MM.1S (cell line): ENCODE measurements around the gene PIKFYVE.

Source experiments
- DNase-seq: peaks from one replicate; pipeline ENCODE4 v3.0.0-alpha.2; 2015
- H2AFZ ChIP-seq: fragments of 300-600 bp; sonication (generic); 2 replicates; pipeline ENCODE4 v1.6.0; 2016; ENCODE audit warnings: antibody characterized with exemption, low read length
- H3F3A ChIP-seq: fragments of 300-600 bp; sonication (generic); 2 replicates; pipeline ENCODE4 v1.6.1; 2016; ENCODE audit warnings: mild to moderate bottlenecking, antibody characterized with exemption, low read length, moderate library complexity, mixed read lengths; ENCODE audit not compliant: insufficient read depth
- H3K27ac ChIP-seq: fragments of 300-600 bp; sonication (generic); 2 replicates; pipeline ENCODE4 v1.5.1; 2016; ENCODE audit warnings: mild to moderate bottlenecking, low read length
- H3K27me3 ChIP-seq: fragments of 300-600 bp; sonication (generic); replicated peaks from 2 replicates; pipeline ENCODE4 v1.6.0; 2016; ENCODE audit warnings: low read length; ENCODE audit not compliant: insufficient read depth
- H3K36me3 ChIP-seq: fragments of 300-600 bp; sonication (generic); replicated peaks from 2 replicates; pipeline ENCODE4 v1.6.1; 2016; ENCODE audit warnings: mild to moderate bottlenecking, low read length, mixed read lengths; ENCODE audit not compliant: insufficient read depth
- H3K4me1 ChIP-seq: fragments of 300-600 bp; sonication (generic); 2 replicates; pipeline ENCODE4 v1.6.1; 2016; ENCODE audit warnings: low read length, mixed read lengths
- H3K4me2 ChIP-seq: fragments of 300-600 bp; sonication (generic); 2 replicates; pipeline ENCODE4 v1.6.0; 2016; ENCODE audit warnings: low read depth, low read length
- H3K4me3 ChIP-seq: fragments of 300-600 bp; sonication (generic); 2 replicates; pipeline ENCODE4 v1.5.1; 2016; ENCODE audit warnings: low read length, mixed read lengths
- H3K79me2 ChIP-seq: fragments of 300-600 bp; sonication (generic); 2 replicates; pipeline ENCODE4 v1.6.1; 2016; ENCODE audit warnings: mixed run types, low read length, mixed read lengths
- H3K9ac ChIP-seq: fragments of 300-600 bp; sonication (generic); 2 replicates; pipeline ENCODE4 v1.6.1; 2016; ENCODE audit warnings: low read length, mixed read lengths
- H3K9me2 ChIP-seq: fragments of 300-600 bp; sonication (generic); replicated peaks from 2 replicates; pipeline ENCODE4 v1.6.1; 2016; ENCODE audit warnings: mild to moderate bottlenecking, low read length, mixed read lengths; ENCODE audit not compliant: insufficient read depth
- H3K9me3 ChIP-seq: fragments of 300-600 bp; sonication (generic); replicated peaks from 2 replicates; pipeline ENCODE4 v1.6.1; 2016; ENCODE audit warnings: mild to moderate bottlenecking, low read length, mixed read lengths; ENCODE audit not compliant: insufficient read depth
- H4K20me1 ChIP-seq: fragments of 300-600 bp; sonication (generic); 2 replicates; pipeline ENCODE4 v1.6.1; 2016; ENCODE audit warnings: mild to moderate bottlenecking, low read length, moderate library complexity, mixed read lengths; ENCODE audit not compliant: insufficient read depth
- CTCF ChIP-seq: fragments of 300-600 bp; sonication (generic); IDR thresholded peaks from 2 replicates; pipeline ENCODE4 v1.5.1; 2016; ENCODE audit warnings: antibody characterized with exemption, low read length, mixed read lengths
- EZH2 ChIP-seq: fragments of 300-600 bp; sonication (generic); optimal IDR thresholded peaks from 2 replicates; pipeline ENCODE3; 2017; ENCODE audit warnings: low read depth, mild to moderate bottlenecking, antibody characterized with exemption, low read length, mixed read lengths
- EZH2phosphoT487 ChIP-seq: fragments of 300-600 bp; sonication (generic); IDR thresholded peaks from 2 replicates; pipeline ENCODE4 v1.6.1; 2018; ENCODE audit warnings: antibody characterized with exemption, low read length

Gene PIKFYVE

DNA sequence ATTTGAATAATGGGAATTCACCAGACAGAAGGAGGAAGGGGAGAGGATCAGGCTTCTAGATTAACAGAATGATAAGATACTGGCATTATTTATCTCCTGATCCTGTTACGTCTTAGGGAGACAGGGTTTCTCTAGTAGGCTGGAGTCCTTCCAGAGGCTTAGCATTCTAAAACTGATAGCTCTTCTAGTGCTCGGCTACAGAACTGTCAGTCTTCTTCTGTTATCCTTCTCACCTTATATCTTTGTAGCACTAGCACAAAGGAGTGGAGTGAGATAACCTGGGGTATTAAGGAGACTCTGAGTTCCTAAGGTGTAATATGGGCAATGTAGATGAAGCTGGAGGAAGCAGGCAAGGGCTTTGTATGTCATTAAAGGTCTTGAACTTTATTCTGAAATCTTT is 52.1 kb downstream of the PIKFYVE start:
- Histone ChIP-seq H3K9me3 (no peaks in the 10 kb centered on the region), H3K4me2 (no peak overlapping the region), H4K20me1 (no peaks in the 10 kb centered on the region), H3K4me3 (no peak overlapping the region), H3K27ac (no peak overlapping the region), H3K4me1 (peaks cover 11% of the 10 kb centered on the region), H3K9me2 (no peaks in the 10 kb centered on the region), H3K9ac (no peak overlapping the region), H3K36me3 (no peaks in the 10 kb centered on the region; the same call in 1 of the 2 replicates), H3F3A (peaks cover 5% of the 10 kb centered on the region; the same call in 1 of the 2 replicates), H2AFZ (no peak overlapping the region), H3K79me2 (no peaks in the 10 kb centered on the region), H3K27me3 (no peaks in the 10 kb centered on the region)
- DNase-seq = no peak
- TF ChIP-seq CTCF (no peak), EZH2 (no peak), EZH2phosphoT487 (no peak)

DNA sequence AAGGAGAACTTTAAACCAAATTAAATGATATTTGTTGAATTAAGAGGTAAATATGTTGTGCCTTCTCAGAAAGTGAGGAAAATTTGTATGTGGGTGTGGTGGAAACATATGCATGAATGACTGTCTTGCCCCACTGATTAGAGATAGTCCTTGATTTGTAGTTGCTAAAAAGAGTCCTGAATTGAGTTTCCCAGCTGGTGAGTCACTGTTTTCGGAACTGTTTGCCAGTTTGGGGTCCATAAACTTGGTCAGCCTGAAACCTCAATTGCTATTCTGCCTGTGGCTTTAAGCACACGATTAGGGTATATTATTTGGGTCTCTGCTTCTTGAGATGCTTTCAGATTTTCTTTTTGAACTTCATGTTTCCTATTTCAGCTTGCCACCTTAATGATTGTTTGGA is 53.3 kb downstream of the PIKFYVE start:
- Histone ChIP-seq H2AFZ (no peak overlapping the region), H3K36me3 (no peaks in the 10 kb centered on the region; the same call in 1 of the 2 replicates), H3K27me3 (no peaks in the 10 kb centered on the region), H3K79me2 (no peaks in the 10 kb centered on the region), H3K9me3 (no peaks in the 10 kb centered on the region), H3F3A (peaks cover 5% of the 10 kb centered on the region; the same call in 1 of the 2 replicates), H3K4me3 (no peak overlapping the region), H3K4me1 (peaks cover 11% of the 10 kb centered on the region), H3K9ac (no peak overlapping the region), H3K27ac (no peak overlapping the region), H4K20me1 (no peaks in the 10 kb centered on the region), H3K9me2 (no peaks in the 10 kb centered on the region), H3K4me2 (no peak overlapping the region)
- DNase-seq = no peak
- TF ChIP-seq EZH2 = no peak
- no peak for TF ChIP-seq EZH2phosphoT487
- TF ChIP-seq CTCF = no peak

DNA sequence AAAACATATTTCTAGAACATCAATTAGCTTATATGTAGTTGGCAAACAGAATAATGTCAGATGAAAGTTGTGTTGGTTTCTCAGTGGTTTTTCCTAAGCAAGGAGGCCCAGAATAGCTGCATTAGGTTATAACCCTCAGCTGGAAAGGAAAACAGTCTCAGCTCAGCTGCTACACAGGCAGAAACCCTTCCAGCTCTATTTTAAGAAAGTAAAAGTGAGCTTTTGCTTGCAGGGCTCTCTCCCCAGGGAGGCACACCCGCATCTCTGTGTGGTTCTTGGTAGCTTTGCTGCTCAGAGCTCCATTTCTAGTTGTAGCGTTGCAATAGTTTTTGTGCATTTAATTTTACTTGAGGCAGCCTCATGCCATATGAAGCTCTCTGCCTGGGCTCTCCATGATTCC is 54.6 kb downstream of the PIKFYVE start:
- Histone ChIP-seq H3K27ac (no peak overlapping the region), H3K4me1 (peaks cover 11% of the 10 kb centered on the region), H3K4me3 (no peak overlapping the region), H3K79me2 (no peaks in the 10 kb centered on the region), H3K9me2 (no peaks in the 10 kb centered on the region), H3K9ac (no peak overlapping the region), H4K20me1 (no peaks in the 10 kb centered on the region), H2AFZ (no peak overlapping the region), H3K9me3 (no peaks in the 10 kb centered on the region), H3F3A (peaks cover 5% of the 10 kb centered on the region; the same call in 1 of the 2 replicates), H3K27me3 (no peaks in the 10 kb centered on the region), H3K36me3 (no peaks in the 10 kb centered on the region; the same call in 1 of the 2 replicates), H3K4me2 (no peak overlapping the region; the same call in 1 of the 2 replicates)
- TF ChIP-seq EZH2phosphoT487 = no peak
- no peak for TF ChIP-seq EZH2
- no peak for TF ChIP-seq CTCF
- peak; percentile 67 for DNase-seq
